Activated CD4-positive, alpha-beta T cell treated with anti-CD3 and anti-CD28 coated beads, Interleukin-2, Interleukin-4, amounts not matched to agents 100 ng/mL and 50 ng/mL, durations not matched to agents 16 hours and 8 hours (primary cell): ENCODE data around the gene CAMK2B.
A peak's percentile ranks its signal among the peaks of the same experiment; 100 is the strongest.

ENCODE experiments used
- DNase-seq: peaks from one replicate; pipeline ENCODE4 v3.0.0-alpha.2; 2020; ENCODE audit warnings: low spot score

Gene CAMK2B

GRCh38 chr7:44329888-44330287 lies 4.5 kb upstream of the CAMK2B start:
- no peak for DNase-seq

GRCh38 chr7:44329081-44329480 lies 3.7 kb upstream of the CAMK2B start:
- no peak for DNase-seq

DNA sequence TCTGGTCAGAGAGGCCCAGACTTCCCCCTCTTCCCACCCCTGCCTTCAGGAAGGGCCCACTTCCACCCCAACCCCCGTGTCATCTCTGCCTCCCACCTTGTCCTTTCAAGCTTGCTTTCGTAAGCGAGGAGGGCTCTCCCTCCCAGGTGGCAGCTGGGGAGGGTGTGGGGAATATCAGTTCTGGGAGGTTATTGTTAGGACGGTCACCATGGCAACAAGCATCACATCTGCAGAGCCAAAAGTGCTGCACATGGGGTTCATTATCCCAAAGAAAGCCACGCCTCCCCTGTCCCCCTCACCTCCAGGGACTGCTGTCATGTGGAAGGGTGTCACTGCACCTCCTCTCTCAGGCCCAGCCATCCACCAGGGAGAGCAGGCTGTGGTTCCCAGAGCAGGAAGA lies 2.6 kb upstream of the CAMK2B start:
- no peak for DNase-seq

GRCh38 chr7:44326261-44327125 lies 1.1 kb upstream of the CAMK2B start:
- DNase-seq: no peak

DNA sequence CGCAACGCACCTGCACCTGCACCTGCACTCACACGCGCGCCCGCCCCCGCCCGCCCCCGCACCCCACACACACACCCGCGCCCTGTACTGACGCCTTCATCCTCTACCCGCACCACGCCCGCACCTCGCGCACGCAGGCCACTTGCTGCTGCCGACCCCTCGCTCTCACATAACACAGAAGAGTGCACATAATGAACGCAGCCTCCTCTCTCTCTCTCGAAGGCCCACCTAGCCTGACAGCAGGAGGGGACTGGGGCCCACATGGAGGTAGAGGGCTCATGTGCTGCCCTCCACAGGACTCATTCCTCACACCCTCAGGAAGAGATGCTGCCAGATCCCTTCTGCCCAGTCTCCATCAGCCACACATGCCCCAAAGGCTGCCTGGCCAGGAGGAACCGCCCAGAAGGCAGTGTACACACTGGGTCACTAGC lies 432 bp upstream of the CAMK2B start:
- DNase-seq: no peak

GRCh38 chr7:44324481-44325200 lies 753 bp downstream of the CAMK2B start:
- DNase-seq: no peak

- DNase-seq: no peak
Observed at GRCh38 chr7:44324204-44324480, 1.3 kb downstream of the CAMK2B start.

- DNase-seq: no peak
Observed at GRCh38 chr7:44323381-44324203, 1.8 kb downstream of the CAMK2B start.

GRCh38 chr7:44322631-44323363 lies 2.6 kb downstream of the CAMK2B start:
- DNase-seq: no peak

- no peak for DNase-seq
Observed at GRCh38 chr7:44321796-44322195, 3.6 kb downstream of the CAMK2B start.

GRCh38 chr7:44320794-44321371 lies 4.5 kb downstream of the CAMK2B start:
- DNase-seq: no peak

- no peak for DNase-seq
Observed at GRCh38 chr7:44320141-44320540, 5.3 kb downstream of the CAMK2B start.

GRCh38 chr7:44318332-44318731 lies 7.1 kb downstream of the CAMK2B start:
- no peak for DNase-seq

- no peak for DNase-seq
Observed at GRCh38 chr7:44315301-44315903, 10.0 kb downstream of the CAMK2B start.

- DNase-seq: no peak
Observed at GRCh38 chr7:44313621-44314031, 11.8 kb downstream of the CAMK2B start.

DNA sequence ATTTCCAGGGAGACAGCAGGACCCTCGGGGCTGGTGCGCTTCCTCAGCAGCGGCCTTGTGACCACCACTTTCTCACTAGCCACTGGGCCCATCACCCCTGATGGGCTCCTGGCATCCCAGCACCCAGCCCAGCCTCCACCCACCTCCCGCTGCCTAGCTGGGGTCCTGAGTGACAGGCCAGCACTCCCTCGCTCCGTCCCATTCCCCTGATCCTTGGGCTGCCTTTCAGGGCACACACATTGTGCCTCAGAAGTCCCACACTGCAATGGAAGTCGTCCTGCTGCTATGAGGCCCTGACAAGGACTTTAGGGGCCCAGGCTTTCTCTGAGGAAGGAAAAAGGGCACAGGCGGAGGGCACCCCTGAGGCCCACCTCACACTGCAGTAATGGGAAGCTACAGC lies 12.4 kb downstream of the CAMK2B start:
- DNase-seq: no peak

GRCh38 chr7:44311561-44312495 lies 13.6 kb downstream of the CAMK2B start:
- DNase-seq: no peak

- no peak for DNase-seq
Observed at GRCh38 chr7:44310221-44310848, 15.1 kb downstream of the CAMK2B start.

DNA sequence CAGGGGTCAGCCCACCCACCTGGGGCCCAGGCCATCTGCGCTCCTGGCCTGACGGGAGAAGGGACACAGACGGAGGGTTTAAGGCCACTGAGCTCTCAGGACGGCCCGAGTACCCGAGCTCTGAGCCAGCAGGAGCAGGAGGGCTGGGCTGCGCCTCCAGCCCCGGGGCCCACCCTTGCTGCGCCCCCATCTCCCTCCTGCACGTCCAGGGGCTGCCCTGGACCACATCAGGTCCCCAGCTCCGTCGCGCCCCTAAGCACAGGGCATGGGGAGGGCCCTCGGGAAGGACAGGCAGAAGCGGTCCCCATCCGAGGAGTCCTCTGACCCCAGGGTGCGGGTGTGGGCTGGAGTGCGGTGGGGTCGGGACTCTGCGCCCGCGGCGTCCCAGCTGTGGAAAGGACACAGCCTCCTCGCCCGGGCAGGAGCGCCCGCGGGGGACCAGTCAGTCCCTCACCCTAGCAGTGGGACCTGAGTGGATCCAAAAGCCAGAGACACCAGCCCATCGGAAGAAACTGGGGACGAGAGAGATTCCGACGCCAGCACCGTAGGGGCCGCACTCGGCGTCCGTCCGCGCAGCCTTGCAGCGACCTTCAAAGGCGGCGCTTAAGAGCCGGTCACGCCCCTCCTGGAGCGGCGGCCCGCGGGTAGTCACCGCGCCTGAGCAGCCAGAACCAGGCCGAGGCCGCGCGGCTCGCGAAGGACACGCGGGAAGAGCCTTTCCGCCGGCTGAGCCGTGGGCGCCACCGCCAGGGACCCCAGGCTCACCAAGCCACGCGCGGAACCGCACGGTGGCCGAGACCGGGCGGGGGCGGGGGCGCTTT lies 15.9 kb downstream of the CAMK2B start:
- DNase-seq: peak; percentile 20
